Measurements from ENCODE around the gene MAT2B. TPM values are rescaled to one million over a fixed set of nuclear protein-coding genes. Genes with fewer than 3 reads are reported as not detected.

Gene MAT2B
- total and polyA plus RNA-seq, 2 of the 8 experiments (the other 6 are each of a cell fraction or from before 2014, with no cell fraction given), result 33.9 to 65.2 TPM

DNA sequence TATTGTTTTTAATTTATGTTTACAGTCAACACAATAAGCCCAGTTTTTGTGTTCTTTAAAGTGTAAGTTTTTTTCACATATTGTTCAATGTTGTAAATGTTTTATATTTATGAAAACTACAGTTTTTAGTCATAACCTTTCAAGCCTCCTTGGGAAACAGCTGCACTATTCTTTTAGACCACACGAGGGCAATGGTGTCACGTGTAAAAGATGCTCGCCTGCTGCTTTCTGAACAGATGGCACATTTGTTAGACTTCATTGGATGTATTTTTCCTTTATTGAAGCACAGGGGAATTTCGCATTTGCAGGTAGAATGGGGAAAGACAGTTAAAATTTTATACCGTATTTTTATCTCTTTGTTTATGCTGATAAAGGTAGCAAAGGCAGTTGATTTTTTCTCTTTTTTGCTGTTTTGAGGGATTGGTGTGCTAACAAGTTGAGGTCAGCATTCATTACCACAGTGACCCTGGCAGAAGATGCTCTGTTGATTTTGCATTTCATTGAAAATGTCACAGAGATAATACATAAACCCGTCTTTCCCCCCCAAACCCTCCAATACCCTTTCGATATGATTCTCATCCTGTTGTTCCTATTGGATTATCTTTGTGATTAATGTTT lies 59.0 kb downstream of the MAT2B start (continued):
- TF ChIP-seq SAP30 (IDR thresholded peaks at IDR 0.05; ENCODE audit: insufficient read depth, insufficient replicate concordance, low read length) (no peak), SP2 (IDR thresholded peaks at IDR 0.05; ENCODE audit: low read length) (no peak), POU5F1 (IDR thresholded peaks at IDR 0.05; ENCODE audit: low read depth, low read length) (no peak), KDM1A (IDR thresholded peaks at IDR 0.05; ENCODE audit: borderline replicate concordance, low read length) (no peak), CREB1 (IDR thresholded peaks at IDR 0.05) (no peak), HDAC6 (IDR thresholded peaks at IDR 0.05; ENCODE audit: low read depth, low read length) (no peak), MAX (IDR thresholded peaks at IDR 0.05) (no peak), CHD2 (IDR thresholded peaks at IDR 0.05; ENCODE audit: low read length) (no peak), TAF7 (optimal IDR thresholded peaks at IDR 0.05; ENCODE audit: borderline replicate concordance, low read depth, low read length) (no peak), BRCA1 (IDR thresholded peaks at IDR 0.05; ENCODE audit: low read depth, low read length) (no peak), PHF8 (conservative IDR thresholded peaks at IDR 0.05; ENCODE audit: low read depth, low read length) (no peak)
